Motor neuron (in vitro differentiated cells): Measurements from ENCODE around the gene VSIG10L. TPM values are rescaled to one million over a fixed set of nuclear protein-coding genes. Genes with fewer than 3 reads are reported as not detected.

Experiments
- ATAC-seq, 8 experiments: fragments of 200-7000 bp; cut with Tn5 transposase; replicated peaks in 6 of 8; 2 replicates each; pipeline ENCODE4 v1.8.0; 2021; ENCODE audit warnings: mild to moderate bottlenecking in 8 of 8, moderate library complexity in 8 of 8
- H3K27ac ChIP-seq, 2 donors: fragments of 250-450 bp; sonication (Bioruptor Pico); 2 replicates each; pipeline ENCODE4 v1.9.0; 2021; ENCODE audit warnings: antibody characterized with exemption in 2 of 2, mild to moderate bottlenecking in 2 of 2, moderate library complexity in 1 of 2
- H3K4me1 ChIP-seq, 2 donors: fragments of 250-450 bp; sonication (Bioruptor Pico); replicated peaks in 1 of 2; 2 replicates each; pipeline ENCODE4 v1.6.1; 2021; ENCODE audit warnings: antibody characterized with exemption in 2 of 2, mild to moderate bottlenecking in 2 of 2, moderate library complexity in 1 of 2
- H3K4me3 ChIP-seq, 5 donors: fragments of 250-450 bp; sonication (Bioruptor Pico); 2 replicates each; pipeline ENCODE4 v1.9.0; 2021; ENCODE audit warnings: antibody characterized with exemption in 5 of 5, mild to moderate bottlenecking in 5 of 5, moderate library complexity in 4 of 5
- WGBS, 10 experiments: fragments of 450-650 bp; shearing (Covaris generic); methylation state at CpG; one replicate each; pipeline ENCODE4 v1.0.0; 2022; 5-methylcytosine and 5-hydroxymethylcytosine counted together
- in situ Hi-C, 9 experiments: fragments of 400-800 bp; cut with MboI; loops; one replicate each; pipeline ENCODE4 v1.15.0; 2021; ENCODE audit warnings: low sequenced_read_pairs in 9 of 9, low pct_unique_long_range_greater_than_20kb in 2 of 9; ENCODE audit not compliant: unreplicated experiment in 9 of 9
- total RNA-seq, 8 experiments: library from RNA; unstranded; fragments of 300-600 nt; gene quantifications; 2 replicates each; pipeline versions ENCODE4 v1.2.3 to v1.2.4, GENCODE V29; 2022

The VSIG10L gene
- total RNA-seq, 8 experiments from 2014 or later, result 1.3 to 5.2 (median 2.2) TPM

DNA sequence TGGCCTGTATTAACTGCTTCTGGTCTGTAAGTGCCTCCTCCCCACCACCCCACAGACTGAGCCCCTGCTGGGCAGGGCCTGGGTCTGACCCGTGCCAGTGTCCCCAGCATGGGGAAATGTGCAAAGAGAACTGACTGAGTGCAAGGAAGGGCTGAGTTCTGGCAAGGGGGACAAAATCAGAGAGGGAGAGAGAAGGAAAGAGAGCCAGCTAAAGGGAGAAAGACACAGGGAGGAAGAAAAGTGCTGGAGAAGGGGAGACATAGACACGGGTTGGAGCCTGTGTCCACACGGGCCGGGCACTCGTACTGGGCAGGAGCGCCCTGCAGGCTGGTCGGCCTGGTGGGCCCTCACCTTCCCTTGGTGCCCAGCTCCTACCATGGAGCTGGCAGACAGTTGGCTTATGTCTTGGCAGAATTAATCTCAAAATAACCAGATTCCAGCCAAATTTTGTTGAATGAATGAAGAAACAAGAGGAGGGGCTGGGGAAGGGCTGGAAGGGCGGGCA is 29.3 kb upstream of the VSIG10L start:
- 43 to 100% (median 75%) methylated on average over 1 to 5 of the region's 8 CpGs; no CpG with 5 or more reads in 3 of the 10 experiments for WGBS, 10 experiments
- no peak for ATAC-seq
- Histone ChIP-seq H3K27ac (no peak overlapping the region), H3K4me1 (peaks cover 3 to 5% of the 10 kb centered on the region in 2 donors), H3K4me3 (no peak overlapping the region)
- in situ Hi-C loops, result no loop called here

DNA sequence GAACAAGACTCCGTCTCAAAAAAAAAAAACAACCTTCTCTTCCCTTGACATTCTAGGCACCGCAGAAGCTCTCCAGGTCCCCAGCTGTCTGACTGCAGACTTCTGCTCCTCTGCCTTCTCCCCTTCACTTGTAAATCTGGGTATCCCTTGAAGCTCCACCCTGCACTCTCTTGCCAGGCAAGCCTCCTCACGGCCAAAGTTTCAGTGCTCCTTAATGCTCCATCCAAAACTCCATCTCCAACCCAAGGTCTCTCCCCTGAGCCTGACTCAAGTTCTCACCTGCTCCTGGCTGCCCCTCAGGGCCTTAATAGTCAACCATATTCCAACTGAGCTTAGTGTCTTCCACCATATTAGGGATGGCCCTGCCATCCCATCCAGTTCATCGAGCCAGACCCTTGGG is 28.3 kb upstream of the VSIG10L start:
- Histone ChIP-seq H3K4me3 (no peak overlapping the region), H3K4me1 (peaks cover 8 to 9% of the 10 kb centered on the region in 2 donors), H3K27ac (no peak overlapping the region)
- 54 to 92% (median 85%) methylated on average over 2 to 4 of the region's 4 CpGs; no CpG with 5 or more reads in 4 of the 10 experiments for WGBS, 10 experiments
- no peak for ATAC-seq
- in situ Hi-C loops, result no loop called here

GRCh38 chr19:51368366-51369282 is 26.7 kb upstream of the VSIG10L start, which contains the start of gene CLDND2:
Gene CLDND2 (minus strand): TSS chr19:51369003. CDS start chr19:51368577, 426 bp downstream.
- peak within 1 kb of the TSS; percentile 70 to 85 for H3K27ac ChIP-seq
- H3K4me1 ChIP-seq, result peaks cover 10 to 12% of the 10 kb centered on the region in 2 donors
- no peak for ATAC-seq
- H3K4me3 ChIP-seq, result peak within 1 kb of the TSS; percentile 40 to 64 (median 58)
- in situ Hi-C loops, result no loop called here
- 0 to 93% (median 0%) methylated on average over 1 to 2 of the region's 23 CpGs; no CpG with 5 or more reads in 5 of the 10 experiments for WGBS, 10 experiments

- in situ Hi-C loops, result no loop called here
- WGBS, 10 experiments, result no CpG with 5 or more reads among the region's 64 CpGs
- peak; percentile 76 to 88 (median 84) for ATAC-seq
These were observed 25.8 kb upstream of the VSIG10L start for GRCh38 chr19:51367565-51368365.

GRCh38 chr19:51367255-51367564 is 25.3 kb upstream of the VSIG10L start:
- 0% methylated on average over 3 of the region's 15 CpGs; no CpG with 5 or more reads in 9 of the 10 experiments for WGBS, 10 experiments
- ATAC-seq, result no peak
- Histone ChIP-seq H3K27ac (peak overlapping the region; percentile 84 to 89), H3K4me3 (peak overlapping the region; percentile 40 to 64 (median 58)), H3K4me1 (peaks cover 10 to 12% of the 10 kb centered on the region in 2 donors)
- in situ Hi-C loops, result no loop called here

More at GRCh38 chr19:51367565-51368365, 25.8 kb upstream of the VSIG10L start:
- Histone ChIP-seq H3K27ac (peak overlapping the region; percentile 70 to 89), H3K4me1 (peaks cover 10 to 12% of the 10 kb centered on the region in 2 donors), H3K4me3 (peak overlapping the region; percentile 40 to 64 (median 58))

- H3K4me1 ChIP-seq, result peaks cover 10 to 12% of the 10 kb centered on the region in 2 donors
- H3K27ac ChIP-seq, result peak overlapping the region; percentile 84 to 89
- ATAC-seq, result peak; percentile 56 to 75 (median 68)
- 0 to 7% (median 0%) methylated on average over 3 to 10 of the region's 54 CpGs; no CpG with 5 or more reads in 4 of the 10 experiments for WGBS, 10 experiments
- in situ Hi-C loops, result no loop called here
- peak overlapping the region; percentile 40 to 64 (median 58) for H3K4me3 ChIP-seq
These were observed 24.7 kb upstream of the VSIG10L start for GRCh38 chr19:51366389-51367254.

- H3K4me3 ChIP-seq, result peak within 1 kb of the TSS; percentile 40 to 64 (median 58)
- WGBS, 10 experiments, result 0% methylated on average over 1 to 6 of the region's 27 CpGs; no CpG with 5 or more reads in 4 of the 10 experiments
- in situ Hi-C loops, result no loop called here
- ATAC-seq, result no peak
- H3K27ac ChIP-seq, result peak within 1 kb of the TSS; percentile 84 to 89
- H3K4me1 ChIP-seq, result peaks cover 10 to 12% of the 10 kb centered on the region in 2 donors
These were observed 24.0 kb upstream of the VSIG10L start, which contains the start of gene ETFB for GRCh38 chr19:51365965-51366388. Gene ETFB (minus strand): TSS chr19:51366388. CDS start chr19:51366326, 62 bp downstream.

- Histone ChIP-seq H3K4me3 (peak overlapping the region; percentile 40 to 64 (median 58)), H3K27ac (peak overlapping the region; percentile 76 to 80), H3K4me1 (peaks cover 10 to 12% of the 10 kb centered on the region in 2 donors)
- 0 to 47% (median 5%) methylated on average over 1 to 9 of the region's 10 CpGs; no CpG with 5 or more reads in 2 of the 10 experiments for WGBS, 10 experiments
- ATAC-seq, result peak in 1 of 8 experiments; percentile 1
- in situ Hi-C loops, result no loop called here
These were observed 23.4 kb upstream of the VSIG10L start for GRCh38 chr19:51365211-51365964.

- H3K27ac ChIP-seq, result no peak overlapping the region
- in situ Hi-C loops, result no loop called here
- H3K4me1 ChIP-seq, result peaks cover 10 to 12% of the 10 kb centered on the region in 2 donors
- H3K4me3 ChIP-seq, result no peak overlapping the region
- WGBS, 10 experiments, result 67 to 100% (median 91%) methylated on average over 1 to 10 of the region's 15 CpGs; no CpG with 5 or more reads in 4 of the 10 experiments
- no peak for ATAC-seq
These were observed 22.5 kb upstream of the VSIG10L start for GRCh38 chr19:51364200-51365106.

DNA sequence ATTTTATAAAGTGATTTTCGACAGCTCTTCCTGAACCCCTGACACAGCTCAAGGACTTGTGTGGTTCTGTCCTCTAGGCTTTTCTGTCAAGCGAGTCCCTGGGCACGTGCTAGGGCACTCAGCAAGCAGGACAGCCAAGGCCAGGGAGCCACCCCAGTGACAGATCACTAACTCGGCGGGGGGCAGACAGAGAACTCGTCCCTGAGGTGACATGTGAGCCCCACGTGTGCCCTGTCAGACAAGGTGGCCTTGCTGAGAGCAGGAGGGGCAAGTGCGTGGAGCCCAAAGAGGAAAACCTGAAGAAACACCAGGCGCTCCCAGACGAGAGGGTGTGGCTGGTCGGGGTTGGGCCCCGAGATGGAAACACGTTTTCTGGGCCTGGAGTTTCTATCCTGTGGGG is 19.3 kb upstream of the VSIG10L start:
- no peak overlapping the region for H3K27ac ChIP-seq
- H3K4me3 ChIP-seq, result no peak overlapping the region
- H3K4me1 ChIP-seq, result peaks cover 7% of the 10 kb centered on the region in 2 donors
- in situ Hi-C loops, result no loop called here
- WGBS, 10 experiments, result 70 to 92% (median 87%) methylated on average over 2 to 5 of the region's 13 CpGs; no CpG with 5 or more reads in 4 of the 10 experiments
- ATAC-seq, result no peak
